ENCODE data around the gene PNLDC1. TPM values are rescaled to one million over a fixed set of nuclear protein-coding genes. Genes with fewer than 3 reads are reported as not detected.

The PNLDC1 gene
- total and polyA plus RNA-seq, 9 of the 15 experiments (the other 6 are each of a cell fraction or from before 2014, with no cell fraction given): 0.12 TPM; not detected in 8

GRCh38 chr6:159761873-159762680, 38.0 kb upstream of the PNLDC1 start, which contains the start of gene ACAT2 (continued):
- TF ChIP-seq CLOCK (CRISPR knock-in tag; IDR thresholded peaks at IDR 0.05; ENCODE audit: borderline replicate concordance) (no peak), ZNF589 (CRISPR knock-in tag; IDR thresholded peaks at IDR 0.05; ENCODE audit: low read depth) (no peak), KDM4B (IDR thresholded peaks at IDR 0.05; ENCODE audit: borderline replicate concordance in 2 of 2, low read depth in 1 of 2) (0 out of 4 replicates have a peak, but pooled peaks of 1 of the 2 experiments have one; percentile 32), NR3C1 (CRISPR knock-in tag; IDR thresholded peaks at IDR 0.05) (no peak), XRCC3 (IDR thresholded peaks at IDR 0.05) (no peak), L3MBTL2 (IDR thresholded peaks at IDR 0.05) (peak; percentile 83), CHAMP1 (IDR thresholded peaks at IDR 0.05) (no peak), KAT7 (CRISPR knock-in tag; IDR thresholded peaks at IDR 0.05; ENCODE audit: borderline replicate concordance) (no peak), TBL1XR1 (IDR thresholded peaks at IDR 0.05; ENCODE audit: low read length in 2 of 2) (no peak), ESRRA (IDR thresholded peaks at IDR 0.05; ENCODE audit: borderline replicate concordance, low read depth) (0 out of 2 replicates have a peak, but pooled peaks have one; percentile 31), GATAD2A (IDR thresholded peaks at IDR 0.05) (no peak), NCOA4 (IDR thresholded peaks at IDR 0.05; ENCODE audit: partially characterized antibody) (no peak), ZNF121 (CRISPR knock-in tag; conservative IDR thresholded peaks at IDR 0.05) (no peak), HOMEZ (CRISPR knock-in tag; IDR thresholded peaks at IDR 0.05) (no peak), ETV1 (tag; conservative IDR thresholded peaks at IDR 0.05; ENCODE audit: low read depth) (no peak), ASH1L (IDR thresholded peaks at IDR 0.05; ENCODE audit: borderline replicate concordance, low read depth, partially characterized antibody) (peak; percentile 97), ZNF12 (CRISPR knock-in tag; IDR thresholded peaks at IDR 0.05) (0 out of 2 replicates have a peak, but pooled peaks have one; percentile 3), POLR3A (IDR thresholded peaks at IDR 0.05; ENCODE audit: borderline replicate concordance, extremely low read depth, insufficient read depth, insufficient read length) (no peak), SRSF9 (IDR thresholded peaks at IDR 0.05; ENCODE audit: borderline replicate concordance, low read depth, low read length) (no peak), TAF1 (IDR thresholded peaks at IDR 0.05; ENCODE audit: control insufficient read depth, extremely low read depth, insufficient read depth, low read length, severe bottlenecking) (peak; percentile 63), ZNF583 (CRISPR knock-in tag; IDR thresholded peaks at IDR 0.05) (no peak)
